ENCODE data around the gene FARP1. TPM values are rescaled to one million over a fixed set of nuclear protein-coding genes. Genes with fewer than 3 reads are reported as not detected.

FARP1 gene
- total RNA-seq, 1 donor from 2014 or later, result 357 TPM

DNA sequence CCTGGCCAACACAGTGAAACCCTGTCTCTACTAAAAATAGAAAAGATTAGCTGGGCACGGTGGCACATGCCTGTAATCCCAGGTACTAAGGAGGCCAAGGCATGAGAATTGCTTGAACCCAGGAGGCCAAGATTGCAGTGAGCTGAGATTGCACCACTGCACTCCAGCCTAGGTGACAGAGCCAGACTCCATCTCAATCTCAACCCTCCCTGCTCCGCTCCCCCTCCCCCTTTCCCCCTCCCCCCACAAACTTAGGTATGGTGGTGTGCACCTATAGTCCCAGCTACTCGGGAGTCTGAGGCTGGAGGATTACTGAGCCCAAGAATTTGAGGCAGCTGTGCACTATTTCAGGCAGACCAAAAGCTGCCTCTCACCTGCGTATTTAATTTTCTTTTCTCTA lies 55.8 kb downstream of the FARP1 start:
- H3K9me3 Mint-ChIP-seq (ENCODE audit: unreplicated experiment), result no peaks in the 10 kb centered on the region
- H3K36me3 Mint-ChIP-seq (ENCODE audit: unreplicated experiment), result peaks cover 23% of the 10 kb centered on the region
- peaks cover 56% of the 10 kb centered on the region for H3K4me1 Mint-ChIP-seq (ENCODE audit: unreplicated experiment)
- H3K4me3 Mint-ChIP-seq (ENCODE audit: unreplicated experiment), result no peak overlapping the region
- no peak for DNase-seq (ENCODE audit: extremely low spot score, unreplicated experiment)
- no peaks in the 10 kb centered on the region for H3K27me3 Mint-ChIP-seq (ENCODE audit: unreplicated experiment)
- no peak overlapping the region for H3K27ac Mint-ChIP-seq (ENCODE audit: unreplicated experiment)
- TF ChIP-seq, protein P1, sequence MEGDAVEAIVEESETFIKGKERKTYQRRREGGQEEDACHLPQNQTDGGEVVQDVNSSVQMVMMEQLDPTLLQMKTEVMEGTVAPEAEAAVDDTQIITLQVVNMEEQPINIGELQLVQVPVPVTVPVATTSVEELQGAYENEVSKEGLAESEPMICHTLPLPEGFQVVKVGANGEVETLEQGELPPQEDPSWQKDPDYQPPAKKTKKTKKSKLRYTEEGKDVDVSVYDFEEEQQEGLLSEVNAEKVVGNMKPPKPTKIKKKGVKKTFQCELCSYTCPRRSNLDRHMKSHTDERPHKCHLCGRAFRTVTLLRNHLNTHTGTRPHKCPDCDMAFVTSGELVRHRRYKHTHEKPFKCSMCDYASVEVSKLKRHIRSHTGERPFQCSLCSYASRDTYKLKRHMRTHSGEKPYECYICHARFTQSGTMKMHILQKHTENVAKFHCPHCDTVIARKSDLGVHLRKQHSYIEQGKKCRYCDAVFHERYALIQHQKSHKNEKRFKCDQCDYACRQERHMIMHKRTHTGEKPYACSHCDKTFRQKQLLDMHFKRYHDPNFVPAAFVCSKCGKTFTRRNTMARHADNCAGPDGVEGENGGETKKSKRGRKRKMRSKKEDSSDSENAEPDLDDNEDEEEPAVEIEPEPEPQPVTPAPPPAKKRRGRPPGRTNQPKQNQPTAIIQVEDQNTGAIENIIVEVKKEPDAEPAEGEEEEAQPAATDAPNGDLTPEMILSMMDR (IDR thresholded peaks at IDR 0.05), result no peak

DNA sequence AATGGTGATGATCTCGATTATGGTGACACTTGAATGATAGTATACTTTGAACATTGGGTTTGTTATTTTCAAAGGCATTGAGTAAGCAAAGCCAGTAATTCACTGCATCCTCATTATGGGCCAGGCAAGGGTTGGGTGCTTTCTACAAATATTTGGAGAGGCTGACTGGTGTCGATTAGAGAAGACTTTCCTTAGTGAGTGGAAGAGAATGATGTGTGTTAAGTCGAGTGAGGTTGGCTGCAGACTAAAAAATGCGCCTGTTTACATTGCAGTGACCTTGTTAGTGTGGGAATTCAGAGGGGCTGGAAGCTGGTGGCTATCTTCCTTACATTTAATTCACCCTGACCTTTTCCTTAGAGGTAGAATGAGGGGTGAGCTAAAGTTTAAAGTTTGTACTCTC lies 56.6 kb downstream of the FARP1 start:
- H3K4me3 Mint-ChIP-seq (ENCODE audit: unreplicated experiment), result no peak overlapping the region
- no peaks in the 10 kb centered on the region for H3K9me3 Mint-ChIP-seq (ENCODE audit: unreplicated experiment)
- no peaks in the 10 kb centered on the region for H3K27me3 Mint-ChIP-seq (ENCODE audit: unreplicated experiment)
- TF ChIP-seq, protein P1 (IDR thresholded peaks at IDR 0.05), result no peak
- DNase-seq (ENCODE audit: extremely low spot score, unreplicated experiment), result no peak
- peaks cover 64% of the 10 kb centered on the region for H3K4me1 Mint-ChIP-seq (ENCODE audit: unreplicated experiment)
- H3K27ac Mint-ChIP-seq (ENCODE audit: unreplicated experiment), result peak overlapping the region; percentile 27
- H3K36me3 Mint-ChIP-seq (ENCODE audit: unreplicated experiment), result peaks cover 22% of the 10 kb centered on the region

DNA sequence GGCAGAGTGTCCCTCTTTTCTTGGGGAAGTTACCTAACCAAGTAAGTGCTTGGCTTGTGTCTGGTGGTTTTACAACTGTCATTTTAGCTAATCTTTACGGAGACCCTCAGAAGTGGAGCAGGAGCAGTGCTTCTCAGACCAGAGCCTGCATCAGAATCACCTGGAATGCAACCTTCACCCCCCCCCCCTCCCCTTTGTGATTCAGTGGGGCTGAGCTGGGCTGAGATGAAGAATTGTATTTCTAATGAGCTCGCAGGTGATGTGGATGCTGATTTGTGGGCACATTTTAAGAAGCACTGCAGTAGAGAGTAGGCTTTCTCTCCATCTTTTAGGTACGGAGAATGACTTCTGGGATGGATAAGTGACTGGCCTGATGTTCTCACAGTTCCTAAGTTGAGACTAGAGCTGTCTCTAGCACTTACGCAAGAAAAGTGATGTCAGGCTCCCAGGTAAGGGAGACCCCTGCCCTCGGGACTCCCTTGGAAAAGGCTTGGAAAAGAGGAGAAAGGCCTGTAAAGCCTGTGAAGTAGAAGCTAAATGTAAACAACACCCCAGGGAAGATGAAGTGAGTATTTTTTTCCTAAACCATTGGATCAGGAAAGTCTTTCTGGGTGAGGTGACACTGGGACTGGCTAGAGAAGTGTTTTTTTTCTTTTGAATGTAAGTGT lies 57.5 kb downstream of the FARP1 start:
- Mint-ChIP-seq H3K36me3 (ENCODE audit: unreplicated experiment) (peaks cover 28% of the 10 kb centered on the region), H3K27ac (ENCODE audit: unreplicated experiment) (no peak overlapping the region)
- TF ChIP-seq, protein P1 (IDR thresholded peaks at IDR 0.05), result no peak

DNA sequence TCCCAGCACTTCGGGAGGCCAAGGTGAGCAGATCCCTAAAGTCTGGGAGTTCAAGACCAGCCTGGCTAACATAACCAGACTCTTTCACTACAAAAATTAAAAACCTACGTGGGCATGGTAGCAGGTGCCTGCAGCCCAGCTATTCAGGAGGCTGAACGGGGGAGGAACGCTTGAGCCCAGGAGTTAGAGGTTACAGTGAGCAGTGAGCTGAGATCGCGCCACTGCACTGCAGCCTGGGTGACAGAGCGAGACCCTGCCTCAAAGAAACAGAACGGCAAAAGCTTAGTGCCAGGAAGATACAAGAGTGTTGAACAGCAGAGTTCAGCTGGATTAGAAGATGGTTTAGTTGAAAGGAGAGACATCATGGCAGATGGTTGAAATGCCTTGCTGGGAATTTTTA lies 58.3 kb downstream of the FARP1 start:
- Mint-ChIP-seq H3K9me3 (ENCODE audit: unreplicated experiment) (peaks cover 9% of the 10 kb centered on the region), H3K36me3 (ENCODE audit: unreplicated experiment) (peaks cover 34% of the 10 kb centered on the region), H3K27ac (ENCODE audit: unreplicated experiment) (no peak overlapping the region), H3K4me3 (ENCODE audit: unreplicated experiment) (no peak overlapping the region), H3K4me1 (ENCODE audit: unreplicated experiment) (peaks cover 56% of the 10 kb centered on the region), H3K27me3 (ENCODE audit: unreplicated experiment) (no peaks in the 10 kb centered on the region)
- TF ChIP-seq, protein P1 (IDR thresholded peaks at IDR 0.05), result no peak
- no peak for DNase-seq (ENCODE audit: extremely low spot score, unreplicated experiment)

More for the DNA sequence above, 57.5 kb downstream of the FARP1 start:
- DNase-seq (ENCODE audit: extremely low spot score, unreplicated experiment), result no peak
- Mint-ChIP-seq H3K27me3 (ENCODE audit: unreplicated experiment) (no peaks in the 10 kb centered on the region), H3K4me1 (ENCODE audit: unreplicated experiment) (peaks cover 59% of the 10 kb centered on the region), H3K4me3 (ENCODE audit: unreplicated experiment) (no peak overlapping the region), H3K9me3 (ENCODE audit: unreplicated experiment) (peaks cover 4% of the 10 kb centered on the region)

DNA sequence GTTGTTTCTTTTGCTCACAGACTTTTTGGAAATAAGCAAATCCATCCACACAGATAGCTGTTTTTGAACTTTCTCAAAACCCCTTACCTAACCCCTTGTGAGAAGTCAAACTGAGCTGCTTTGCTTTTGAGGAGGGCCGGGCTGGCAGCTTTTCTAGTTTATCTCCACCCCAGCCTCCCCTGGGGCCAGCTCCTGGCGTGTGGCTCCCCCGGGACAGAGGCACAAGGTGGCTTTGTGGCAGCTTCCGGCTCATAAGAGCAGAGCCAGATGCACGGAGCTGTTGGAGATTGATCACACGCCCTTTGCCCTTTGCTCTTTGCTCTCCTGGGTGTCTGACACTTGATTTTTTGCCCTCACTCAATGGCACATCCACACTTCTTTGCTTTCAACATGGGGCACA lies 59.1 kb downstream of the FARP1 start:
- Mint-ChIP-seq H3K27ac (ENCODE audit: unreplicated experiment) (peak overlapping the region; percentile 77), H3K27me3 (ENCODE audit: unreplicated experiment) (no peaks in the 10 kb centered on the region), H3K4me3 (ENCODE audit: unreplicated experiment) (no peak overlapping the region), H3K9me3 (ENCODE audit: unreplicated experiment) (peaks cover 15% of the 10 kb centered on the region), H3K36me3 (ENCODE audit: unreplicated experiment) (peaks cover 38% of the 10 kb centered on the region), H3K4me1 (ENCODE audit: unreplicated experiment) (peaks cover 59% of the 10 kb centered on the region)
- no peak for DNase-seq (ENCODE audit: extremely low spot score, unreplicated experiment)
- TF ChIP-seq, protein P1 (IDR thresholded peaks at IDR 0.05), result no peak
